ENCODE measurements around the gene UQCR10. TPM values are rescaled to one million over a fixed set of nuclear protein-coding genes. Genes with fewer than 3 reads are reported as not detected.
A peak's percentile ranks its signal among the peaks of the same experiment; 100 is the strongest.

UQCR10 gene
- total RNA-seq, 2 donors from 2014 or later, result 92.8 to 124 TPM

GRCh38 chr22:29769723-29770321 is 2.7 kb downstream of the UQCR10 start:
- DNase-seq (ENCODE audit: low spot score), result no peak
- peaks cover 4 to 6% of the 10 kb centered on the region in 2 donors for H3K36me3 ChIP-seq
- TF ChIP-seq POLR2AphosphoS5 (IDR thresholded peaks at IDR 0.05), result no peak
- no peak for TF ChIP-seq POLR2A (IDR thresholded peaks at IDR 0.05)
- no peak for TF ChIP-seq CTCF (IDR thresholded peaks at IDR 0.05)
- H3K27ac ChIP-seq, result no peak overlapping the region
- no peaks in the 10 kb centered on the region for H3K27me3 ChIP-seq (replicated peaks; ENCODE audit: insufficient read depth)
- peaks cover 11% of the 10 kb centered on the region for H3K4me1 ChIP-seq (replicated peaks)
- H3K9me3 ChIP-seq, result no peaks in the 10 kb centered on the region
- intact Hi-C loops (cut with DNase I), result loop anchor here (10.0 kb wide), 1 partner anchor 115 kb away; the partner anchor contains the start of gene MTMR3
- WGBS, result 72% methylated on average over 2 of the region's 2 CpGs
- H3K4me3 ChIP-seq, result no peak overlapping the region

- whole genome bisulfite sequencing, result 47% methylated on average over 5 of the region's 5 CpGs
- Histone ChIP-seq H3K9me3 (no peaks in the 10 kb centered on the region), H3K4me3 (no peak overlapping the region), H3K27me3 (replicated peaks; ENCODE audit: insufficient read depth) (no peaks in the 10 kb centered on the region), H3K36me3 (peaks cover 4 to 6% of the 10 kb centered on the region in 2 donors), H3K27ac (no peak overlapping the region), H3K4me1 (replicated peaks) (peaks cover 11% of the 10 kb centered on the region)
- intact Hi-C loops (cut with DNase I), result no loop called here
- TF ChIP-seq POLR2AphosphoS5 (IDR thresholded peaks at IDR 0.05) (peak; percentile 13), POLR2A (IDR thresholded peaks at IDR 0.05) (no peak), CTCF (IDR thresholded peaks at IDR 0.05) (peak in 2 of 4 experiments; percentile 33 to 40)
- no peak for DNase-seq (ENCODE audit: low spot score)
These were observed 5.0 kb downstream of the UQCR10 start for GRCh38 chr22:29772170-29772641.

- Histone ChIP-seq H3K9me3 (no peaks in the 10 kb centered on the region), H3K4me3 (no peak overlapping the region), H3K27me3 (replicated peaks; ENCODE audit: insufficient read depth) (no peaks in the 10 kb centered on the region), H3K27ac (no peak overlapping the region), H3K36me3 (peaks cover 4 to 6% of the 10 kb centered on the region in 2 donors), H3K4me1 (replicated peaks) (peaks cover 8% of the 10 kb centered on the region)
- intact Hi-C loops (cut with DNase I), result no loop called here
- WGBS, result 68% methylated on average over 2 of the region's 2 CpGs
- TF ChIP-seq CTCF (IDR thresholded peaks at IDR 0.05), result no peak
- TF ChIP-seq POLR2A (IDR thresholded peaks at IDR 0.05), result no peak
- no peak for DNase-seq (ENCODE audit: low spot score)
These were observed 6.1 kb downstream of the UQCR10 start for GRCh38 chr22:29773233-29773632.

DNA sequence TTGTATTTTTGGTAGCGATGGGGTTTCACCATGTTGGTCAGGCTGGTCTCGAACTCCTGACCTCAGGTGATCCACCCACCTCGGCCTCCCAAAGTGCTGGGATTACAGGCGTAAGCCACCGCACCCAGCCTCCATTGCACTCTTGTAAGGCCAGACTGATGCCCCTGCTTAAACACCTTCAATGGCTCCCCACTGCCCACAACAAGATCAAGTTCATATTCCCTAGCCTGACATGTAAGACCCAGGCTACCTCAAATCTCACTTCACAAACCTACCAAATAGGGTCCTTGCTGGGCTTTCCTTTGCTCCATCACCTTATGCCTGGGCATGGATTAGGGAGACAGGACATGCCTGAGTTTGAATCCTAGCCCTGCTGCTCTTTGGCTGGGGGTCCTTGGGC is 13.1 kb downstream of the UQCR10 start:
- Histone ChIP-seq H3K4me1 (replicated peaks) (peaks cover 6% of the 10 kb centered on the region), H3K27me3 (replicated peaks; ENCODE audit: insufficient read depth) (no peaks in the 10 kb centered on the region), H3K4me3 (no peak overlapping the region), H3K27ac (no peak overlapping the region), H3K9me3 (no peaks in the 10 kb centered on the region), H3K36me3 (no peaks in the 10 kb centered on the region)
- no peak for TF ChIP-seq POLR2A (IDR thresholded peaks at IDR 0.05)
- TF ChIP-seq POLR2AphosphoS5 (IDR thresholded peaks at IDR 0.05), result no peak
- TF ChIP-seq CTCF (IDR thresholded peaks at IDR 0.05), result no peak
- WGBS, result 93% methylated on average over 5 of the region's 5 CpGs
- intact Hi-C loops (cut with DNase I), result no loop called here
- no peak for DNase-seq (ENCODE audit: low spot score)
